Endothelial cell of umbilical vein (primary cell): Measurements from ENCODE around the gene CMTR2.

Experiments used
- JUN ChIP-seq: IDR thresholded peaks from 2 replicates; pipeline ENCODE4 v1.6.1; 2011; ENCODE audit warnings: borderline replicate concordance, low read depth; ENCODE audit not compliant: insufficient read length, insufficient read depth
- POLR2A ChIP-seq: IDR thresholded peaks from 2 replicates; pipeline ENCODE4 v1.6.1; 2012; ENCODE audit warnings: low read depth, mild to moderate bottlenecking, control low read depth, low read length
- TF ChIP-seq, protein P1 (sequence below): IDR thresholded peaks from 2 replicates; pipeline ENCODE4 v1.6.1; 2011; ENCODE audit not compliant: insufficient read depth, insufficient read length
- TF ChIP-seq, protein P2 (sequence below), 2 donors: IDR thresholded peaks; 1 replicate in 1 of 2; 2 replicates in 1 of 2; pipeline ENCODE4 v1.5.1; 2011; ENCODE audit warnings: low read length in 2 of 2, mild to moderate bottlenecking in 2 of 2, moderate library complexity in 2 of 2, control low read depth in 1 of 2, inconsistent platforms in 1 of 2, low read depth in 1 of 2; ENCODE audit not compliant: insufficient read depth in 1 of 2; ENCODE audit errors: extremely low read depth in 1 of 2

DNA sequence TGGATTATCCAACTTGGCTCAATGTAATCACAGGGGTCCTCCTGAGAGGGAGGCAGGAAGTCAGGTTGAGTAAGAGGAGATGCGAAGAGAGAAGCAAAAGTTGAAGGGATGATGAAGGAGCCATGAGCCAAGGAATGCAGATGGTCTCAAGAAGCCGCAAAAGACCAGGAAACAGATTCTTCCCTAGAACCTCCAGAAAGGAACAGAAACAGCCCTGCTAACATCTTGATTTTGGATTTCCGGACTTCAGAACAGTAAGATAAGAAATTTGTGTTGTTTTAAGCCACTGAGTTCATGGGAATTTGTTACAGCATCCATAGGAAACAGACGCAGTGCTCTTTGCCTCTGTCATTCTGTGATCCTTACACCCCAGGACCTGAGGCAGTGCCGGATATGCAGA is 26.8 kb downstream of the CMTR2 start:
- TF ChIP-seq, protein P1, sequence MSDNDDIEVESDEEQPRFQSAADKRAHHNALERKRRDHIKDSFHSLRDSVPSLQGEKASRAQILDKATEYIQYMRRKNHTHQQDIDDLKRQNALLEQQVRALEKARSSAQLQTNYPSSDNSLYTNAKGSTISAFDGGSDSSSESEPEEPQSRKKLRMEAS = no peak
- TF ChIP-seq POLR2A (no peak), JUN (no peak)
- TF ChIP-seq, protein P2, sequence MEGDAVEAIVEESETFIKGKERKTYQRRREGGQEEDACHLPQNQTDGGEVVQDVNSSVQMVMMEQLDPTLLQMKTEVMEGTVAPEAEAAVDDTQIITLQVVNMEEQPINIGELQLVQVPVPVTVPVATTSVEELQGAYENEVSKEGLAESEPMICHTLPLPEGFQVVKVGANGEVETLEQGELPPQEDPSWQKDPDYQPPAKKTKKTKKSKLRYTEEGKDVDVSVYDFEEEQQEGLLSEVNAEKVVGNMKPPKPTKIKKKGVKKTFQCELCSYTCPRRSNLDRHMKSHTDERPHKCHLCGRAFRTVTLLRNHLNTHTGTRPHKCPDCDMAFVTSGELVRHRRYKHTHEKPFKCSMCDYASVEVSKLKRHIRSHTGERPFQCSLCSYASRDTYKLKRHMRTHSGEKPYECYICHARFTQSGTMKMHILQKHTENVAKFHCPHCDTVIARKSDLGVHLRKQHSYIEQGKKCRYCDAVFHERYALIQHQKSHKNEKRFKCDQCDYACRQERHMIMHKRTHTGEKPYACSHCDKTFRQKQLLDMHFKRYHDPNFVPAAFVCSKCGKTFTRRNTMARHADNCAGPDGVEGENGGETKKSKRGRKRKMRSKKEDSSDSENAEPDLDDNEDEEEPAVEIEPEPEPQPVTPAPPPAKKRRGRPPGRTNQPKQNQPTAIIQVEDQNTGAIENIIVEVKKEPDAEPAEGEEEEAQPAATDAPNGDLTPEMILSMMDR (IDR thresholded peaks at IDR 0.05; ENCODE audit: extremely low read depth in 1 of 2, insufficient read depth in 1 of 2, low read depth in 1 of 2, low read length in 2 of 2) = no peak
